ENCODE results near the gene AMBP. TPM values are rescaled to one million over a fixed set of nuclear protein-coding genes. Genes with fewer than 3 reads are reported as not detected.
"Not testable (repeated sequence)": the region's sequence is repeated elsewhere in the genome, so short reads cannot be mapped to it uniquely, and the experiment has no call there.

The AMBP gene
- total RNA-seq, 6 experiments from 2014 or later, result not detected

- Mint-ChIP-seq H3K36me3 (ENCODE audit: low read depth) (peaks cover 18% of the 10 kb centered on the region), H3K27ac (no peak overlapping the region), H3K9me3 (no peaks in the 10 kb centered on the region), H3K27me3 (ENCODE audit: insufficient read depth) (no peaks in the 10 kb centered on the region; the same call in 1 of the 2 replicates), H3K4me3 (no peak overlapping the region), H3K4me1 (ENCODE audit: low read depth) (peaks cover 15% of the 10 kb centered on the region)
- no peak for DNase-seq
- TF ChIP-seq, protein P1, sequence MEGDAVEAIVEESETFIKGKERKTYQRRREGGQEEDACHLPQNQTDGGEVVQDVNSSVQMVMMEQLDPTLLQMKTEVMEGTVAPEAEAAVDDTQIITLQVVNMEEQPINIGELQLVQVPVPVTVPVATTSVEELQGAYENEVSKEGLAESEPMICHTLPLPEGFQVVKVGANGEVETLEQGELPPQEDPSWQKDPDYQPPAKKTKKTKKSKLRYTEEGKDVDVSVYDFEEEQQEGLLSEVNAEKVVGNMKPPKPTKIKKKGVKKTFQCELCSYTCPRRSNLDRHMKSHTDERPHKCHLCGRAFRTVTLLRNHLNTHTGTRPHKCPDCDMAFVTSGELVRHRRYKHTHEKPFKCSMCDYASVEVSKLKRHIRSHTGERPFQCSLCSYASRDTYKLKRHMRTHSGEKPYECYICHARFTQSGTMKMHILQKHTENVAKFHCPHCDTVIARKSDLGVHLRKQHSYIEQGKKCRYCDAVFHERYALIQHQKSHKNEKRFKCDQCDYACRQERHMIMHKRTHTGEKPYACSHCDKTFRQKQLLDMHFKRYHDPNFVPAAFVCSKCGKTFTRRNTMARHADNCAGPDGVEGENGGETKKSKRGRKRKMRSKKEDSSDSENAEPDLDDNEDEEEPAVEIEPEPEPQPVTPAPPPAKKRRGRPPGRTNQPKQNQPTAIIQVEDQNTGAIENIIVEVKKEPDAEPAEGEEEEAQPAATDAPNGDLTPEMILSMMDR (IDR thresholded peaks at IDR 0.05), result no peak
These were observed 28.5 kb downstream of the AMBP start for GRCh38 chr9:114049441-114050225.

DNA sequence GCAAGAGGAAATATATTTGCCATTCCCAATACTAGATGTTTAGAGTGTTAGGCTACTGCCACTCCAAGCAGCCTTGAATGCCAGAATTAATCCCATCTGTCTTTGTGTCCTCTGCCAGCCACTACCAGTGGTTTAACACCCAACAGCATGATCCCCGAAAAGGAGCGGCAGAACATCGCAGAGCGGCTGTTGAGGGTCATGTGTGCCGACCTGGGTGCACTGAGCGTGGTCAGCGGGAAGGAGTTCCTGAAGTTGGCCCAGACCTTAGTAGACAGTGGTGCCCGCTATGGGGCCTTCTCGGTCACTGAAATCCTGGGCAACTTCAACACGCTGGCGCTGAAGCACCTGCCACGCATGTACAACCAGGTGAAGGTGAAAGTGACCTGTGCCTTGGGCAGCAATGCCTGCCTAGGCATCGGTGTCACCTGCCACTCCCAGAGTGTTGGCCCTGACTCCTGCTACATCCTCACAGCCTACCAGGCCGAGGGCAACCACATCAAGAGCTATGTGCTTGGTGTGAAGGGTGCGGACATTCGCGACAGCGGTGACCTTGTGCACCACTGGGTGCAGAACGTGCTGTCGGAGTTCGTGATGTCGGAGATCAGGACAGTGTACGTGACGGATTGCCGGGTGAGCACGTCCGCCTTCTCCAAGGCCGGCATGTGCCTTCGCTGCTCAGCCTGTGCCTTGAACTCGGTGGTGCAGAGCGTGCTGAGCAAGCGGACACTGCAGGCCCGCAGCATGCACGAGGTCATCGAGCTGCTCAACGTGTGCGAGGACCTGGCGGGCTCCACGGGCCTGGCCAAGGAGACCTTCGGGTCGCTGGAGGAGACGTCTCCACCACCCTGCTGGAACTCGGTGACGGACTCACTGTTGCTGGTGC lies 29.3 kb downstream of the AMBP start:
- Mint-ChIP-seq H3K4me1 (ENCODE audit: low read depth) (peaks cover 15% of the 10 kb centered on the region), H3K4me3 (no peak overlapping the region), H3K27ac (no peak overlapping the region), H3K9me3 (no peaks in the 10 kb centered on the region), H3K36me3 (ENCODE audit: low read depth) (peaks cover 18% of the 10 kb centered on the region), H3K27me3 (ENCODE audit: insufficient read depth) (no peaks in the 10 kb centered on the region; the same call in 1 of the 2 replicates)
- DNase-seq, result no peak
- TF ChIP-seq, protein P1 (IDR thresholded peaks at IDR 0.05), result no peak

DNA sequence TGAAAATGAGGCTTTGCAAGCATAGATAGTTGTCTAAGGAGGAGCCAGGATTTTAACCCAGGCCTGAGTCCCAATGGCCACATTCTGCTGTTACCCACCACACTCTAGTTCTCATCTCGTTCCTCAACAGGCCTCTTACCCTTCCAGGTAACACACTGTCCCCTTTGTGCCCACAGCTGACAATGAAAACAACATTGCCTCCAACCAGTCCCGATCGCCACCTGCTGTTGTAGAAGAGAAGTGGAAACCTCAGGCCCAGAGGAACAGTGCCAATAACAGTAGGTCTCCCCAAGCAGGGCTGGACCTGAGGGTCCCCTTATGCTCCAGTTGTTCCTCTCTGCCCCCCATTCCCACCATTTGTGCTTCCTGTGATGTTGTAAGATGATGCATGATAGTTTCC lies 30.4 kb downstream of the AMBP start:
- H3K27me3 Mint-ChIP-seq (ENCODE audit: insufficient read depth), result no peaks in the 10 kb centered on the region; the same call in 1 of the 2 replicates
- no peak overlapping the region for H3K27ac Mint-ChIP-seq
- peaks cover 18% of the 10 kb centered on the region for H3K36me3 Mint-ChIP-seq (ENCODE audit: low read depth)
- no peak overlapping the region for H3K4me3 Mint-ChIP-seq
- no peaks in the 10 kb centered on the region for H3K9me3 Mint-ChIP-seq
- peaks cover 15% of the 10 kb centered on the region for H3K4me1 Mint-ChIP-seq (ENCODE audit: low read depth)
- TF ChIP-seq, protein P1 (IDR thresholded peaks at IDR 0.05), result peak; percentile 52
- no peak for DNase-seq

DNA sequence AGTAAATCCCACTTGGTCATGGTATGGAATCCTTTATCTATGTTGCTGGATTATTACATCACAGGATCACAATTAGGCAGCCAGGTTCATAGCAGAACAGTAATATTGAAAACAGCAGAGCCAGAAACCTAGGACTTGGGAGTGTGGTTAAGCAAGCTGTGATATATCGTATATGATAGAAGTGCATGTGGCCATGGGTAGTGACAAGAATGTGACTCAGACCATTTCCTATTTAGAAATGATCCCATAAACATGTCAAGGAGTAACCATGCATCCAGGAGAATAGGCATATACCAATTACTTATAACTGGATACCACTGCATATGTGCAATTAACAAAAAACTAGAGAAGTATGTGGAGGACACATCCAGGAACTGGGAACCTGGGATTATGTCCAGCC lies 31.2 kb downstream of the AMBP start:
- H3K36me3 Mint-ChIP-seq (ENCODE audit: low read depth), result peaks cover 14% of the 10 kb centered on the region
- H3K4me3 Mint-ChIP-seq, result no peak overlapping the region
- TF ChIP-seq, protein P1 (IDR thresholded peaks at IDR 0.05), result no peak

GRCh38 chr9:114046237-114046755 lies 31.8 kb downstream of the AMBP start:
- Mint-ChIP-seq H3K4me1 (ENCODE audit: low read depth) (peaks cover 15% of the 10 kb centered on the region), H3K36me3 (ENCODE audit: low read depth) (peaks cover 19% of the 10 kb centered on the region), H3K27ac (no peak overlapping the region), H3K4me3 (no peak overlapping the region), H3K27me3 (ENCODE audit: insufficient read depth) (no peaks in the 10 kb centered on the region; the same call in 1 of the 2 replicates), H3K9me3 (no peaks in the 10 kb centered on the region)
- DNase-seq, result no peak
- TF ChIP-seq, protein P1 (IDR thresholded peaks at IDR 0.05), result no peak

More for the DNA sequence above, 31.2 kb downstream of the AMBP start:
- Mint-ChIP-seq H3K4me1 (ENCODE audit: low read depth) (peaks cover 15% of the 10 kb centered on the region), H3K9me3 (no peaks in the 10 kb centered on the region), H3K27me3 (ENCODE audit: insufficient read depth) (no peaks in the 10 kb centered on the region; the same call in 1 of the 2 replicates), H3K27ac (no peak overlapping the region)
- DNase-seq, result peak; percentile 6

- H3K36me3 Mint-ChIP-seq (ENCODE audit: low read depth), result peaks cover 26% of the 10 kb centered on the region
These were observed 34.4 kb downstream of the AMBP start for GRCh38 chr9:114043660-114044059.

More at GRCh38 chr9:114043660-114044059, 34.4 kb downstream of the AMBP start:
- H3K27ac Mint-ChIP-seq; H3K9me3 Mint-ChIP-seq; H3K27me3 Mint-ChIP-seq (ENCODE audit: insufficient read depth); H3K4me3 Mint-ChIP-seq; DNase-seq: not testable (repeated sequence)
- peaks cover 15% of the 10 kb centered on the region for H3K4me1 Mint-ChIP-seq (ENCODE audit: low read depth)

Measured in HFFc6 (cell line).